HG03558 (cell line): ENCODE results near the gene CDK5RAP3.
"Not testable (repeated sequence)": the region's sequence is repeated elsewhere in the genome, so short reads cannot be mapped to it uniquely, and the experiment has no call there.

ENCODE experiments used
- ATAC-seq: cut with Tn5 transposase; IDR thresholded peaks from one replicate; pipeline ENCODE4 v1.9.1; 2021; ENCODE audit warnings: moderate number of reproducible peaks; ENCODE audit not compliant: unreplicated experiment; ENCODE audit errors: extremely low read depth

Gene CDK5RAP3

DNA sequence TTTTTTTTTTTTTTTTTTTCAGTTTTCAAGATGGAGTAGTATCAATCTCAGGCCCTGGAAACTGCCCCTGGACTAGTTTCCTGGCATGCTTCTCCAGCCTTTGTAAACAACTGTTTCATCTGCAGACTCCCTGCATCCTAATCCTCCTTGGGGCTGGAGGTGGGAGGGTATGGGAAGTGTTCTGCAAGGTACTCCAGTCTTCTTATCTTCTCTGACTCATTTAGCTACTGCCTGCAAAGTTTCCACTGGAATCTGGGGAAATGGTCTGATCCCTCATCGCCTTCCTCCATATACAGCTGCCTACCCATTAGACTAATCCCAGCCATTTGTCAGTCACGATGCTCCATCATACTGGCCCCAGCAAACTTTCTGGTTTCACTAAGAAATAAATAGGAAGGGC, 45.2 kb downstream of the CDK5RAP3 start:
- no peak for ATAC-seq

DNA sequence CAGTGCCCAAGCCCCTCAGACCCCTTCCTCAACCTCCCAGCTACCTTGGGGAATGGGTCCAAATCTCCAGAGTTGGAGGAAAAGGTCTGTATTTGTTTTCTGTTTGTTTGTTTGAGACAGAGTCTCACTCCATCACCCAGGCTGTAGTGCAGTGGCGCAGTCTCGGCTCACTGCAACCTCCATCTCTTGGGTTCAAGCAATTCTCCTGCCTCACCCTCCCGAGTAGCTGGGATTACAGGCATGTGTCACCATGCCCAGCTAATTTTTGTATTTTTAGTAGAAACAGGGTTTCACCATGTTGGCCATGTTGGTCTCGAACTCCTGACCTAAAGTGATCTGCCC, 46.9 kb downstream of the CDK5RAP3 start:
- not testable (repeated sequence) for ATAC-seq

DNA sequence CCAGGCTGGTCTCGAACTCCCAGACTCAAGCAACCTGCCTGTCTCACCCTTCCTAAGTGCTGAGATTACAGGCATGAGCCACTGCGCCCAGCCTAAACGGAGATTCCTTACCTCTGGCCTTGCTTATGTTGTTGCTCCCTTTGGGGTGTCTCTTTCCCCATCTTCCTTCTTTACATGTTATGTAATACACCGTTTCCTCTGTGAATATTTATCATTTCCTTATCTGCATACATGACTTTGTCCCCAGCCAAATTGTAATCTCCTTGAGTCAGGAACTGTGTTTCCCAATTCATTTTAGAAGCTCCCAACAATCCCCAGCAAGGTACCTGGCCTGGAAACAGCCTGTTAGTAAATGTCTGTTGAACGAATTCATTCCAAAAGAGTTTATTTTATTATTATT, 51.0 kb downstream of the CDK5RAP3 start:
- no peak for ATAC-seq

DNA sequence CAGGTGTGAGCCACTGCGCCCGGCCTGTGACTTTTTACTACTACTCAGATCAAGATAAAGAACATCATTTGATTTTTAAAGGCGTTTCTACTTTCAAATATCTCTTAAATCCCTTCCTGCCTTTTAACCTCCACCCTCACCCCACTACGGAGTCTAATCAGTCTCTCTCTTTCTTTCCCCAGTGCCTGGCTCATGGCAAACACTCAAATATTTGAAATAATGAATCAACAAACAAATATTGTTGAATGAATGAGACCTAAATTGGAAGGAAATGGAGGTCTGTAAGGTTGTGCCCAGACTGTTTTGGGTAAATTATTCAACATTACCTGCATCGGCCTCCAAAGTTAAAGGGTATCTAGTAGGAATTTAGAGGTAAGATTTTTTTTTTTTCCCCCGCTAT, 52.0 kb downstream of the CDK5RAP3 start:
- ATAC-seq, result no peak

DNA sequence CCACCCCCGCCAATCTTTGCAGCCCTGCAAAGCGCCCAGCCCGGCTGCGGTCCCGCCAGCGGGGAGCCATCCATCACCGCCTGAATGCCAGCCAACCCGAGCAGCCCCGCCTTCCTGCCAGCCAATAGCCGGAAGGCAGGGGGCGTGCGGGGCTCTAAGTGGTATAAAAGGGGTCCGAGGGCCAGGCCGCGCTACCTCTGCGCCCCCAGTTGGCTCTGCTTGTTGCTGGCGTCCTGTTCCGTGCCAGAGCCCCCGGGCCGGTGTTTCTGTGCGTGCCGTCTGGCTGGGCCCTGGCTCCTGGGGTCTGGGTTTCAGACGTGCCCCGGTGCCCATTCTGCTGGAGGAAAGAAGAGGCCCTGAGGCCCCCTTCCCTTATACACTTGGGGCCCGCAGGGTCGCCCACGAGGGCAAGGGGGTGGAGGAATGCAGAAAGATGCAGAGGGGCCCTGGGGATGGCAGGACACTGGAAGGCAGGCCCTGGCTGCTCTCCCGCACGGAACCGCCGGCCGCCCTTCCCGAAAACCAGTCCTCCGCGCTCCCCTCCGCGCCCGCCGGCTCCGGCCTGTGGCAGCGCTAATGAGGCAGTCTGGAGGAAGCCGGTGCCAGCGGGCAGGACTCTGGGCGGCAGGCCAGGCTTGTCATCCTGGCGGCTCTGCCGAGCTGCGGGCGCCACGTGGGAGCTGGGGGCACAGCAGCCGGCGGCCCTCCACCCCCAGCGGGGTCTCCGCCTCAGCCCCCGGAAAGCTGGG, 52.7 kb downstream of the CDK5RAP3 start:
- no peak for ATAC-seq

DNA sequence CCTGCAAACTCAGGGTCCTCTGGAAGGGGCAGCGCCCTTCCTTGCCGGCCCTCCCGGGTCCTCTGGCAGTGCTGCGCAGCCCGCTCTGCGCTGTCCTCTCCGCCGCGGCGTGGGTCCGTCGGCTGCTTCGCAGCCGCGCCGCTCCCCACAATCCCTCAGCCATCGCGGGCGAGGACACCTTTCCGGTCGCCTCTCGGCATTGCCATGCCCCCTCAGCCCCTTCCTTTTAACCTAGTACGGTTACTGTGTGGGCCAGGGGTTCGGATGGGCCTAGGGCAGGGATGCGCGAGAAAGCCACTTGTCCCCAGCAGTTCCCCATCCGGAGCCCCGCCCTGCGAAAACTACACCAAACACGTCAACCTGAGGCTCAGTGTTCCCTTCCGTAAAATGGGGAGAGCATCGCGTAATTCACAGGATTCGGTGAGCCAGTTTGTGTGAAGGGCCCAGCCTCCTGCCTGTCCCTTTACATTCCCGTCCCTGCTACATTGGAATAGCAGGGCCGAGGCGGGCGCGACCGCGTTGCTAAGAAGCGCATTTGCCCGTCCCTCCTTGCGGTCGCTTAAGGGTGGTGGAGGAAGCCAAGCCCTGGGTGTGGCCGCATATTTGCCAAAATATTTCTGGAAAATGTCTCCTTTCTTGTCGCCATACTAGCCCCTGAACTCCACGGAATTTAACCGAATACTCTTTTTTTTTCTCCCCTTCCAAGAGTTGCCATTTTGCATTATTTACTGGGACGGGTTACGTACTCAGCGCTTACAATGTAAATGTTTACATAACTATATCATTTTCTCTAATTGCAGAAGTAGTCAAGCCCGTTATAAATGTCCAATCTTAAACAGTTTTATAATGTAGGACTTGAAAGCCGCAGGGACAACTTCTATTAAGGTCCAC, 53.5 kb downstream of the CDK5RAP3 start:
- ATAC-seq, result no peak

DNA sequence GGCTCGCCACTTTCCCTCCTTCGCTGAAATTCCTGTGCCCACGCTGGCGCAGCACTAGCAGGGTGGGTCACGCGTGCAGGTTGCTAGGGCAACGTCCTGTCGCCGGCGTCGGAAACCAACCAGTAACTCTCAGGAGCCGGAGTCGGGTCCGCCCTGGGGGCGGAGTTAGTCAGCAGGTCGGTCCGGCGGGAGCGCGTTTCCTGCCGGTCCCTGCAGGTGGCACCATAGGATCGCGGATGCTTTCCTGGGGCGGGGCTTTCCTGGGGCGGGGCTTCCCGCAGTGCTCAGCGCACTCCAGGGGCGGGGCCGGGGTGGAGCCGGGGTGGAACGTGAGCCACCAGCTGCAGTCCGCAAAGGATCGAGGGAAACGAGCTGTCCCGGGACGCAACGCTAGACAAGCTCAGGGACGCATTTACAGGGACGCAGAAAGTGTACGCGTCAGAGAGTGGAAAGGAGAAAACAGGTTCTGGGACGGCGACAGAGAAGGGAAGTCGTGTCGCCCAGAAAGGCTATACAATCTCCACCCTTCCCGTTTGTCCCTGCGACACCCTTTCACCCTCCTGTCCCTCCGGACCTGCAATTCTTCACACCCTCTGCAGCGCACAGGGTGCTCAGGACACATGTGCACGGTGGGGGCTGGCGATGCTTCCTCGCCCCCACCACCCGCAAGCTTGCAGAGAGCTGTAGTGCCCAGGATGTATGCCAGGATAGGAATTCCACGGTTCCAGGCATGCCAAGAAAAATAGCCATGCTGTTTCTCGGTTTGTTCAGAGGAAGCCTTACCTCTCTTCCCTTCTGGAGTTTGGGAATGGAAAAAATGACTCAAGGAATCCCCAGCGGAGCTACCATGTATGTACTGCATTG, 54.4 kb downstream of the CDK5RAP3 start:
- ATAC-seq, result peak; percentile 31

DNA sequence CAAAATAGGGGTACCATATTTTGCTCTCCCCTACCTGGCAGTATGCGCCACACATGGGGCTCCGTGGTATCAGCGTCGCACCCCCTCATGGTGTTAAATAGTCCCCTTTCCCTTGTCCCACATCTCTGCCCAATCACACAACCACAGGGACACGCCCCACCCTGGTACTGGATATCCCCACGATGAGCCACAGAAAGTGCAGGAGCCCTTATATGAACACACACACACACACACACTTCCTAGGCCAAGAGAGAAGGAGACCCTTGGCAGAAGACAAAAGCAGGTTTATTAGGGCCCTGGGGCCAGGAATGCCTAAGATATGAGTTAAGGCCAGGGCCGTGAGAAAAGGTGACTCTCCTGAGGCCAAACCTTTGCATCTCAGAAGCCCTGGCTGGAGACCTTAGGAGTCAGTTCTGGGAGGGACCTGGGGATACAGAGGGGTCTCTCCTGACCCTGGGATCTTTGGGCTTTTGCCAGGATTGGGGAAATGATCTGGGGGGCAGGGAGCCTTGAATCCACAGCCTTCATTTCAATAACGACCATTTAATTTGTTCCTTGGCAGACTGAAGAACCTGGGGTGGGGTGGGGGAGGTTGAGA, 55.1 kb downstream of the CDK5RAP3 start:
- no peak for ATAC-seq

DNA sequence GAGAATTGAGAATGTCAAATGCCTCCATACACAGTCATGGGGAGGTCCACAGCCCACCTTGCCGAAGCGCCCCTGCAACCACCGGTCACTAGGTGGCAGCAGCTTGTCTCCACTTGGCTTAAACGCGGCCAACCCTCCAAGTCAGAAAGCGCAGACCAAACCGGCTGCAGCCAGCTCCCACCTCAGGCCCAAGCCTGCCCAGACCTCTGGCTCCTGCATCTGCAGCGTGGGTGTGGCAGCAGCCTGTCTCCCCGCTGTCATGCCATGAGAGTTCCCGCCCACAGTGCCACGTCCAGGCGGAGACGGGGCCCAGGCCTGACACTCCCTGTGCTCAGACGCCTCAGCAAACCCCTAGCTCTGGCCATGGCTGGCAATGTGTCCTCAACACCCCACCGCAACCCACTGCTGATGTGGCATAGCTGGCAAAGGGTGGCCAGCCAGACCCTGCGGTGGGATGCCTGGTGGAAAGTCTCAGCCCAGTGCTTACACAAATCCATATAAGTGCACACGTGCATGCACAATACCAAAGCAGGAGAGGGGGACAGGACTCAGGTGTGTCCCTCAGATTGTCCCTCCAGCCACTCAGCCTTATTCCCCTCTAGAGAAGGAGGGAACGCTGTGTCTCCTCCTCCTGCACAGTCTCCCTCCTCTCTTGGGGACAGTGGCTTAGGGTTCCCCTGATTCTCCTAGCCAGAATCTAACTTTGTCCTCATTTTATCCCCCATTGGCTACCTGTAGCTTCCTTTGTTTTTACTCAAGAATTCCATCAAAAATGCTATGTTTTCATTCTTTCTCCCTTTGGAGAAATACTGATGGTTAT, 55.8 kb downstream of the CDK5RAP3 start:
- no peak for ATAC-seq

DNA sequence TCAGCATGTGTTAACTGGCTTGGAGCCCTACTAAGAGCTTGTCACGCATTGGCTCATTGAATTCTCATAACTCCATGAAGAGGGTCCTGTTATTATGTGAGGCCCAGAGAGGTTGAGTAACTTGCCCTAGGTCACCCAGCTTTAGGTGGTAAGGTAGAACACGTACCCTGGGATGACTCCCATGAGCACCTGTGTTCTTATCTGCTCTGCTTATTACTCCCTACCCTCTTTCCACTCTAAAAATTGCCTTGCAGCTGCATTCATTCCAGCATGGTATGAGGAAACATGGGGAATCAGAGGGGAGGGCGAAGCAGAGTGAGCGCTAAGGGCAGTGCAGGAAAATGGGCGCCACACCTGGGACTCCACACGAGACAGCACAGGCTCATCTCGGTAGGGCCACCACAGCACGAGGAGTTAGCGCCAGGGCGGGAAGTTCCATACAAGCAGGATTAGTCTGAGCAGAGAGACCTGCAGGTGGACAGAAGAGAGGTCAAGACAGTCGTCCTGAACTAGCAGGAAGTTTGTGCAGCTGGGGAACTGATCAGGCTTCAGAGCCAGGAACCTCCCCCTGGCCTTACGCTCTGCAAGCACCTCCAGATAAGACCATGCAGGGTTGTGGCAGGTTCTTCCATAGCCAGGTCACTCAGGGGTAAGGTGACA, 56.5 kb downstream of the CDK5RAP3 start:
- ATAC-seq, result no peak

DNA sequence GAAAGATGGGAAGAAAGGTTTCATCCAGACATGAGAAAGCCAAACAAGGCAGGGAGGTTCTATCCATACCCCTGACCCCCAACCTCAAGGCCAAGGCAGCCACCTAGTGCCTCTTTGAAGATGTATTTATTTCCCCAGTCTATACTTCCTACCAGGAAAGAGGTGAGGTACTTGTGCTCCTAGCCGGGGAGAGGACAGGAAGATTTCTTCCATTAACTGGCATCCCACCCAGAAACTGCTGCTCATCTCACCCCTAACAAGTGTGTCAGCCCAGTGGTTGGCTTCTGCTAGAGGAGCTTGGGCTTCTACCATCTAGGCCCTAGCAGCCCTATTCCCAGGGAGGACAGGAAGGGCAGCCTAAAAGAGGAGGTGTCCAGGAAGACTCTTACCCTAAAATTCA, 57.8 kb downstream of the CDK5RAP3 start:
- ATAC-seq, result no peak

DNA sequence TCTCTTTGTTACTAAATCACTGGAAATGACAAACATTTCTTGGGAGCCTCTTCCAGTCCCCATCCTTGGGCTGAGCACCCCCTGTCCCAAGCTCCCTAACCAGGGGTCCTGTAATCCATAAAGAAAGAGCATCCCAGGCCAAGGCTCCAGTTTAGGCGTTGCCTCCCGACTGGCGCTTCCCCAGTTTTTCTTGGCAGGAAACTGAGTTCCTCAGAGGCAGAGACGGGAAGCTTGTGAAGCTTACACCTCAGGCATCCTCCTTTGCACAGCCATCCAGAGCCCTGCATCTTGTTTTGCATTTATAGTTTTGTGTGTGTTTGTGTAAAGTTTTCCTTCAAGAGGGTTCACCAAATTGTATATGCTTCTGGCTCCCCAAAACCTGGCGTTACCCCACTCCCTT, 59.6 kb downstream of the CDK5RAP3 start:
- no peak for ATAC-seq
